GM21390 (cell line): Measurements from ENCODE around the gene FAM168A.
"Not testable (repeated sequence)": the region's sequence is repeated elsewhere in the genome, so short reads cannot be mapped to it uniquely, and the experiment has no call there.

ENCODE experiments used
- ATAC-seq: cut with Tn5 transposase; IDR thresholded peaks from one replicate; pipeline ENCODE4 v1.9.1; 2021; ENCODE audit not compliant: unreplicated experiment

The FAM168A gene

GRCh38 chr11:73597336-73597955, 466 bp downstream of the FAM168A start:
- ATAC-seq, result no peak

GRCh38 chr11:73596547-73596946, 1.4 kb downstream of the FAM168A start:
- no peak for ATAC-seq

GRCh38 chr11:73592640-73593039, 5.3 kb downstream of the FAM168A start:
- no peak for ATAC-seq

DNA sequence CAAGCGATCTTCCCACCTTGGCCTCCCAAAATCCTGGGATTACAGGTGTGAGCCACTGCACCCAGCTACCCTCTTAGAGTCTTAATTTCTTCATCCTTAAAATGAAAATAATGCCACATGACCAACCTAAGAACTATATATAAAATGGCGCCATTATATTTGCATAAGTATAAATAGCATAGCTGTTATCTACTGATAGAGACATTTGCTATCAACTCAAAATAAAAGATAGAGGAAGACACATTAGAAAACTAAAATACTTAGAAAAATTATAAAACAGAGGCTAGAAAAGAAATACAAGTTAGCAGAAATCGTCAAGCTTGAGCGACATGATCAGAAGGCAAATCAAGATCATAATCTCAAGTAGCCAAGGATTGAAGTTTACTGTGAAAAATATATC, 6.2 kb downstream of the FAM168A start:
- no peak for ATAC-seq

DNA sequence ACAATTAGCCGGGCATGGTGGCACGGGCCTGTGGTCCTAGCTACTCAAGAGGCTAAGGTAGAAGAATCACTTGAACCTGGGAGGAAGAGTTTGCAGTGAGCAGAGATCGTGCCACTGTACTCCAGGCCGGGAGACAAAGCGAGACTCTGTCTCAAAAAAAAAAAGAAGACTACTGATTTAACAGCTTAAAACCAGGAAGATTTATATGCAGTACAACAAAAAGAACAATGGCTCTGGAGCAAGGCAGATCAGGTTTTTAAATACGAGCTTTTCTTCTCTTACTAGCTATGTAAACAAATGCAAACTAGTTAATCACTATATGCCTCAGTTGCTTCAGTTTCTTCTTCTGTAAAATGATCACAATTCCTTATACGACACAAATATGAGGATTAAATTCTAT, 6.9 kb downstream of the FAM168A start:
- no peak for ATAC-seq

GRCh38 chr11:73586791-73587190, 11.1 kb downstream of the FAM168A start:
- no peak for ATAC-seq

DNA sequence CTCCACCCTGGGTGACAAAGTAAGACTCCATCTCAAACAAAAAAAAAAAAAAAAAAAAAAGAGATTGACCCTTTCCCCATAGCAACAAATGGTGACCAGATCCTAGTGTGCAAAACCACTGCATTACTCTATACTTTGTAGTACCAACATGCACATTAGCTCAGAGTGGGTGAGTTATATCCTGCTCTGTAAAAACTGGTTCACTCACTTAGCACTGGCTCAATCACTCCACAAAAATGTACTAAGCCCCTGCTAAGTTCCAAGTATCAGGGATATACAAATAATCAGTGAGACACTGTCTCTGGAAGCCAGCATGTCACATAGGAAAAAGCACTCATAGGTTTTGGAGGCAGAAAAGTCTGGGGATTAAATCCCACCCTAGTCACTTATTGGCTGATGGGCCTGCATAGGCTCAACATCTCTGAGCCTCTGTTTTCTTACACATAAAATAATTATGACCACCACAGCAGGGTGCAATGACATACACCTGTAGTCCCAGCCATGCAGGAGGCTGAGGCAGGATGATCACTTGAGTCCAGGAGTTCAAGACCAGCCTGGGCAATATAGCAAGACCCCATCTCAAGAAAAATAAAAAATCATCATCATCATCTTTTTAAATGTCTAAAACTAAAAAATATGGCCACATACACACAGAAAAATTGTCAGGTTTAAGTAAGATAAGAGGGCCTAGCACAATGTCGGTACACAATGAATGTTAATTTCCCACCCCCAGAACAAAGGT, 11.9 kb downstream of the FAM168A start:
- ATAC-seq, result no peak

DNA sequence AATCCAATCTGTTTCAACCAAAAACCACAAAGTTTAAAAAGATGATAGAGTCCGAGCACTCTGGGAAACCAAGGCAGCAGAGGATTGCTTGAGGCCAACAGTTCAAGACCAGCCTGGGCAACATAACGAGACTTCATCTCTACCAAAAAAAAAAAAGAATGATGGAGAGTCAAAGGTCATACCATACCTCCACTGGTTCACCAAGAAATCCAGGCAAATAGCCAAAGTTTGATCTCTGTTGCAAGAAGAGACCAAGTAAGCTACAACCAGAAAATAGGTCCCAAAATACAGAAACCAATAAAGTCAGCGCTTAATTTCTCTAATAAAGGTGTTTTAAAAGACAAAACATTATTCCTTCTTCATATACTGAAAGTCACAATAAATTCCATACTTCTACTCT, 13.1 kb downstream of the FAM168A start:
- ATAC-seq, result no peak

DNA sequence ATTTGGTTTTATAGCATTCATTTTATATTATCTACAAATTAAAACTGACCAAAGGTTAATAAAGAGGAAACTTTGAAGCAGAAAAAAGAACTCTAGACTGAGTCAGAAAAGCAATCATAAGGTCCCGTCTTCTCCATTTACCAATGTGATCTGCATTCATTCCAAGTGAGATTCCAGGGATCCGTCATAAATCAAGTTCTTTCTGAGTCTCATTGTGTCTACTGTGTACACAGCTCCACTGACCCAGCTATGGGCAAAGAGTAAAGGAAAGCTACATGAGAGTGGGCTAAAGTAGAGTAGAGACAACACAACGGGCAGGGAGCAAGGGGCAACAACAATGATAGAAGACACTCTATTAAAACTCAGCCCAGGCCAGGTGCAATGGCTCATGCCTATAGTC, 15.3 kb downstream of the FAM168A start:
- no peak for ATAC-seq

GRCh38 chr11:73580749-73581148, 17.2 kb downstream of the FAM168A start:
- not testable (repeated sequence) for ATAC-seq

DNA sequence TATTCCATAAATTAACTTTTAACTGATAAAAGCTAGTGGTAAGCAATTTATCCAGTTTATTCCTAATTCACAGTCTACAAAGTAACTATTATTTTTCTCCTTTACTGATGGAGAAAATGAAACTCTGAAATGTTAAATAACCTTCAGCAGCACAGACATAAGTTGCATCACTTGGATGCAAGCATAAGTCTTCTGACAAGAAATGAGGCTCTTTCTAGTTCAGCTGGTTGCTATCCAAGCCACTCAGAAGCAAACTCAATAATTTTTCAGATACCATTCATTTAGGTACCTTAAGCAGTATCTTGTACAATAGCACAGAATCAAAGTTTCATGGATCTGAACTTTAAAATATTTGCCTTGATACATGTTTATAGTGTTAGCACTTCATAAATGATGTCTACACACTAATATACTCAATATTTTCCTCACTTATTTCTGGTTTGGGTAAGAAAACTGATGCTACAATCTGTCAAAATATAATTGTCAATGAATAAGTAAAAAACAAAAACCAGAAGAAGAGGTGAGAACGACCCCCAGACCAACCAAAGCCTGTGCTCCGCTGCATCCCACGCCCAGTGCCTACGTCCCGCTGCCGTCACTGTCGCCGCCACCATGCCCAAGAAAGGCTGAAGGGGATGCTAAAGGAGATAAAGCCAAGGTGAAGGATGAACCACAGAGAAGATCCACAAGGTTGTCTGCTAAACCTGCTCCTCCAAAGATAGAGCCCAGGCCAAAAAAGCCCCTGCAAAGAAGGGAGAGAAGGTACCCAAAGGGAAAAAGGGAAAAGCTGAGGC, 18.1 kb downstream of the FAM168A start:
- ATAC-seq, result no peak

- ATAC-seq, result no peak
Observed at GRCh38 chr11:73578592-73579185, 19.2 kb downstream of the FAM168A start.

DNA sequence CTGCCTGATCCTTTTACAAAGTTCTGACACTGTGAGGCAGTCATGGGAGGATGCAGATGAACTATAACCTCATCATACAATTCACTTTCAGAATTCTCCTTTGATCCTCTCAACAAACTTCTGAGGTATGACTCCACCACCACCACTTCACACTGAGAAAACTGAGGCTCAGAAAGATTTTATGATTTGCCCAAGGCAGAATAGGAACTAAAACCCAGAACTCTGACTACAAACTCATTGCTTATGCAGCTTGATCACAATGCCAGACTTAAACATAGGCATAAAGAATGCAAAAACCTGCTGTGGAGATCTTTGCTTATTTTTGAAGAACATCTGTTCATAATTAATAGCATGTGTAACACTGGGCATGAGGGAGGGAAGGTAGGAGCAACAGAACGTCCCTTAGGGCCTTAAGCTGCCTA, 20.4 kb downstream of the FAM168A start:
- no peak for ATAC-seq

DNA sequence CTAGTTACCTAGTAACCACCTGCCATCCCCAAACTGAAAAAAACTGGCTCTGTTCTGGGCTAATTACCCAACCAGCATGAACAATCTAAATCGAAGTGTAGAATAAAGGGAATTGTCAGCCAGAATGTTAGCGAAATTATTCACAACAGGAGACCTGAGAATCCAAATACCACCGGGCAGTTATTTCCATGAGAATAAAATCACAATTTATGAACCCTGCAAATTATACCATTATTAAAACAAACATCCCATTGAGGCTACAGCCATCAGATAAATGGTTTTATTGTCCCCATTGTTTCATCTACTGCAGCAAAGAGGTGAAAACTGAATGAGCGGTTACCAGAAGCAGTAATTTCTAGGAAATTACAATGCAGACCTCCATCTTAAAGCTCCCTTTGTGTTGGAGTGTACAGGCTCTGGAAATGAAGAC, 21.7 kb downstream of the FAM168A start:
- ATAC-seq, result no peak

DNA sequence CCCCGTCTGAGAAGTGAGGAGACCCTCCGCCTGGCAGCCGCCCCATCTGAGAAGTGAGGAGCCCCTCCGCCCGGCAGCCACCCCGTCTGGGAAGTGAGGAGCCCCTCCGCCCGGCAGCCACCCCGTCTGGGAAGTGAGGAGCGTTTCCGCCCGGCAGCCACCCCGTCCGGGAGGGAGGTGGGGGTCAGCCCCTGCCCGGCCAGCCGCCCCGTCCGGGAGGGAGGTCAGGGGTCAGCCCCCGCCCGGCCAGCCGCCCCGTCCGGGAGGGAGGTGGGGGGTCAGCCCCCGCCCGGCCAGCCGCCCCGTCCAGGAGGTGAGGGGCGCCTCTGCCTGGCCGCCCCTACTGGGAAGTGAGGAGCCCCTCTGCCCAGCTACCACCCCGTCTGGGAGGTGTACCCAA, 25.9 kb downstream of the FAM168A start:
- ATAC-seq, result not testable (repeated sequence)

DNA sequence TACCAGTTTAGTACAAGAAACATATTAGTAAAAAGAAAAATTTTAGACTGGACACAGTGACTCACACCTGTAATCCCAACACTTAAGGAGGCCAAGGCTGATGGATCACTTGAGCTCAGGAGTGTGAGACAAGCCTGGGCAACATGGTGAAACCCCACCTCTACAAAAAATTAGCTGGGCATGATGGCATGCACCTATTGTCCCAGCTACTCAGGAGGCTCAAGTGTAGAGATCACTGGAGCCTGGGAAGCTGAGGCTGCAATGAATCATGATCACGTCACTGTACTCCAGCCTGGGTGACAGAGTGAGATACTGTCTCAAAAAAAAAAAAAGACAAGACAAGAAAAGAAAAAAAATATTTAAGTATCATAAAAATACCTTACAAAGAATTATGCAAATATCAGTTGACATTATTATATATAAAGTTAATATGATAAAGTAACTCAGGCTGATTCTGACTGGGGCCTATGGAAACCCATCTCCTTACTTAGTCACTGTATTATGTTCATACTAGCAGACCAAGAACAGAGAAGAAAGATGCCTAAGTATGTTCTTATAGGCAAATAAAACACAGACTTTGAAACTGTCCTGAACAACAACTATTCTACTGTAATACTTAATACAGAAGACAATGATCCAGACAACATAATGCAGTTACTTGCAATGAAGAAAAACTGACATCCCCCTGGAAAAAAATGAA, 27.3 kb downstream of the FAM168A start:
- ATAC-seq, result no peak

- ATAC-seq, result no peak
Observed at GRCh38 chr11:73566977-73567755, 30.7 kb downstream of the FAM168A start.

DNA sequence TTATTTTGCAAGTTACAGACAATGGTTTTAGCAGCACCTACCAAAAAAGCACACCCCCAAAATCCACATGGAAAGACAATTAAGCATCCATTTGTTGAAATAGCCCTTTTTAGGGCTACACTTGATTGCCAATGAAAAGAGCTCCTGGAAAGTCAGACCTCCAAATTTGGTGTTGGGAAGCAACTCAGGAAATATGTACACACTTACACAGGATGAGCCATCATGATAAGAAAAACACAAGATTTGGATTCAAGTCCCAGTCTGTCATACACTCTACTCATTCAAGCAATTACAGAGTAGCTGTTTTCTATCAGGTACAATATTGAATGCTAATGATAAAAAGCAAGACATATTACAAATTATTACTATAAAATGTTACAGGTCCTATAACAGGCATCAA, 31.5 kb downstream of the FAM168A start:
- no peak for ATAC-seq

DNA sequence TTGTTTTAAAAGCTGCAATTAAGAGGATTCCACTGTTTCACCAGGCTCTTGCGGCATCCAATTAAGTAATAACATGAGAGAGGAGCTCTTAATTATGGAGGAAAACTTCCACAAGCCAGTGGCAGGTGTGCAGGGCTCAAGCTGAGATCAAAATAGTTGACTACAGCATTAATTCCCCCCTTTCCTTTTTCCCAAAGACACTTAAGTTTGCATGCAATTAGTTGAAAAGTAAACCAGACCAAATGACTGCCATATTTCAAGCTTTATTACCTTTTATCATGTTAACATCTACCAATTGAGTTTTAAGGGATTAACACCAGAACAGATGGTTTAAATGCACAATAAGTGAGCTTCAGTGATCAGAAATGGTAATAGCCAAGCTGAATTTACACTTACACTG, 32.1 kb downstream of the FAM168A start:
- no peak for ATAC-seq

GRCh38 chr11:73564903-73565302, 33.0 kb downstream of the FAM168A start:
- ATAC-seq, result no peak
